ENCODE results near the gene CMAS. TPM values are rescaled to one million over a fixed set of nuclear protein-coding genes. Genes with fewer than 3 reads are reported as not detected.

CMAS gene
- total and polyA plus RNA-seq, 2 experiments from 2014 or later: 61.2 to 118 TPM

- TF ChIP-seq ZNF462 (CRISPR knock-in tag; IDR thresholded peaks at IDR 0.05): no peak
- no peak for TF ChIP-seq STAT1 (IDR thresholded peaks at IDR 0.05; ENCODE audit: unreplicated experiment)
- no peak for TF ChIP-seq POLR2AphosphoS5 (IDR thresholded peaks at IDR 0.05; ENCODE audit: low read depth)
- TF ChIP-seq CREB1 (CRISPR knock-in tag; IDR thresholded peaks at IDR 0.05; ENCODE audit: low read depth): no peak
Observed at GRCh38 chr12:22014041-22014782, 31.8 kb upstream of the CMAS start (continued).

- H3K9me3 Mint-ChIP-seq: peaks cover 11% of the 10 kb centered on the region
- no peaks in the 10 kb centered on the region; the same call in 1 of the 2 replicates for H3K4me1 ChIP-seq (ENCODE audit: insufficient read depth)
- peaks cover 4% of the 10 kb centered on the region; the same call in 2 of the 3 replicates for H3K4me1 Mint-ChIP-seq
- no peak overlapping the region for H3K27ac ChIP-seq (ENCODE audit: low read depth)
- H3K9me2 ChIP-seq (ENCODE audit: insufficient read depth): no peaks in the 10 kb centered on the region
- H4K20me1 ChIP-seq (replicated peaks; ENCODE audit: insufficient read depth): no peaks in the 10 kb centered on the region
- ATAC-seq: no peak
- no peak for DNase-seq (ENCODE audit: low spot score)
- H3K4me3 ChIP-seq: no peak overlapping the region
- TF ChIP-seq REST (IDR thresholded peaks at IDR 0.05; ENCODE audit: unreplicated experiment) (no peak), CREB1 (CRISPR knock-in tag; IDR thresholded peaks at IDR 0.05; ENCODE audit: low read depth) (no peak), ETS1 (IDR thresholded peaks at IDR 0.05) (no peak), STAT1 (IDR thresholded peaks at IDR 0.05; ENCODE audit: unreplicated experiment) (no peak)
- H3K4me3 Mint-ChIP-seq: no peak overlapping the region
- H3F3A ChIP-seq (replicated peaks; ENCODE audit: low read depth): no peaks in the 10 kb centered on the region
- no peaks in the 10 kb centered on the region for H3K27me3 ChIP-seq (ENCODE audit: insufficient read depth)
- H3K36me3 ChIP-seq (ENCODE audit: insufficient read depth): no peaks in the 10 kb centered on the region
- peak overlapping the region; percentile 43; the same call in 1 of the 2 replicates for H2AFZ ChIP-seq
- H3K27me3 Mint-ChIP-seq (ENCODE audit: insufficient read depth, low read depth, poor library complexity): no peaks in the 10 kb centered on the region
- H3K36me3 Mint-ChIP-seq (ENCODE audit: low read depth): no peaks in the 10 kb centered on the region; the same call in 2 of the 3 replicates
- no peak overlapping the region; the same call in 1 of the 2 replicates for H3K27ac Mint-ChIP-seq
- no peak overlapping the region for H3K4me2 ChIP-seq
- H3K79me2 ChIP-seq (replicated peaks; ENCODE audit: insufficient read depth): no peaks in the 10 kb centered on the region
Observed at GRCh38 chr12:22014783-22015144, 31.3 kb upstream of the CMAS start.

Data from GM23338 (cell line).